ENCODE results near the gene FLOT1. TPM values are rescaled to one million over a fixed set of nuclear protein-coding genes. Genes with fewer than 3 reads are reported as not detected.

FLOT1 gene
- total and polyA plus RNA-seq, 2 donors (not counting 3 experiments of a cell fraction or from before 2014, with no cell fraction given): 141 to 154 TPM

- Histone ChIP-seq H2AFZ (ENCODE audit: low read depth, low read length) (no peak overlapping the region), H3K36me3 (ENCODE audit: control insufficient read depth in 2 of 2, extremely low read depth in 1 of 2, insufficient read depth in 2 of 2, low read length in 2 of 2) (no peaks in the 10 kb centered on the region), H3K9ac (replicated peaks; ENCODE audit: extremely low read depth, insufficient read depth, low read length) (no peak overlapping the region), H3K27ac (ENCODE audit: insufficient read depth, low read depth, low read length) (no peak overlapping the region), H3K9me3 (replicated peaks; ENCODE audit: control insufficient read depth, insufficient read depth, low read length) (no peaks in the 10 kb centered on the region), H4K20me1 (replicated peaks; ENCODE audit: control insufficient read depth, extremely low read depth, insufficient read depth, low read length) (no peaks in the 10 kb centered on the region), H3K27me3 (ENCODE audit: control insufficient read depth in 2 of 2, insufficient read depth in 2 of 2, low read length in 2 of 2) (no peaks in the 10 kb centered on the region), H3K79me2 (ENCODE audit: control insufficient read depth, insufficient read depth, low read length) (no peaks in the 10 kb centered on the region), H3K4me3 (replicated peaks in 1 of 3; ENCODE audit: insufficient read depth in 1 of 3, low read depth in 1 of 3, low read length in 3 of 3) (no peak overlapping the region), H3K9me1 (replicated peaks; ENCODE audit: control insufficient read depth, extremely low read depth, insufficient read depth, low read length) (no peaks in the 10 kb centered on the region), H3K4me2 (ENCODE audit: insufficient read depth, low read length) (no peak overlapping the region), H3K4me1 (ENCODE audit: control insufficient read depth, extremely low read depth, insufficient read depth, low read length) (no peaks in the 10 kb centered on the region)
- no TSS peak for BruUV-seq (replicated peaks)
- dilution Hi-C loops (cut with MboI; ENCODE audit: extremely low pct_ligation_motif_present, low sequenced_read_pairs) (no loop called here), intact Hi-C loops (cut with micrococcal nuclease) (no loop called here)
- TF ChIP-seq JUN (IDR thresholded peaks at IDR 0.05; ENCODE audit: borderline replicate concordance, insufficient read depth, insufficient read length, low read depth): no peak
- TF ChIP-seq FOS (IDR thresholded peaks at IDR 0.05; ENCODE audit: borderline replicate concordance, insufficient read depth, low read length): no peak
- no peak for TF ChIP-seq POLR2A (IDR thresholded peaks at IDR 0.05; ENCODE audit: low read depth, low read length)
- TF ChIP-seq POLR2AphosphoS5 (IDR thresholded peaks at IDR 0.05; ENCODE audit: insufficient read depth, low read depth, low read length): no peak
- no peak for TF ChIP-seq GATA2 (IDR thresholded peaks at IDR 0.05; ENCODE audit: insufficient read depth, insufficient read length, low read depth, low read length)
- TF ChIP-seq EZH2 (IDR thresholded peaks at IDR 0.05; ENCODE audit: borderline replicate concordance, low read depth, low read length, severe bottlenecking): no peak
- TF ChIP-seq MYC (IDR thresholded peaks at IDR 0.05; ENCODE audit: low read depth, low read length): no peak
- no peak for TF ChIP-seq MAX (IDR thresholded peaks at IDR 0.05; ENCODE audit: insufficient read depth, insufficient read length)
- TF ChIP-seq CTCF (IDR thresholded peaks at IDR 0.05; ENCODE audit: extremely low read depth in 1 of 2, insufficient read depth in 1 of 2, low read depth in 1 of 2, low read length in 2 of 2): no peak
- POLR2A ChIA-PET: no interaction called here
- CTCF ChIA-PET: interaction anchor here (4.1 to 4.4 kb wide), 2 partner anchors 8 to 18 kb away, joined by 16 to 17 read pairs; no protein-coding TSS in a partner anchor
- DNase-seq (ENCODE audit: low read depth, low spot score) (no peak), FAIRE-seq (no peak)
These were observed 46.1 kb downstream of the FLOT1 start for GRCh38 chr6:30696432-30696831.
